ENCODE measurements around the gene CHN2.
A peak's percentile ranks its signal among the peaks of the same experiment; 100 is the strongest.

Gene CHN2

DNA sequence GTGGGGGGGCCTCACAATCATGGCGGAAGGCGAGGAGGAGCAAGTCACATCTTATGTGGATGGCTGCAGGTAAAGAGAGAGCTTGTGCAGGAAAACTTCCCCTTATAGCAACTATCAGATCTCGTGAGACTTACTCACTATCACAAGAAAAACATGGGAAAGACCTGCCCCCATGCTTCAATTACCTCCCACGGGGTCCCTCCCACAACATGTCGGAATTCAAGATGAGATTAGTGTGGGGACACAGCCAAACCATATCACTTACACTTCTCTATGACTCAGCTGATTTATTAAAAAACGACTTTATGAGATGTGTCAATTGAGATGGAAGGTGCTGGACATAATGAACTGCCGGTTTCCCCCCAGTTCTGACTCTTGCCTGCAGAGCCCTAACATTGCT lies 23.8 kb upstream of the CHN2 start:
- TF ChIP-seq, protein P1, sequence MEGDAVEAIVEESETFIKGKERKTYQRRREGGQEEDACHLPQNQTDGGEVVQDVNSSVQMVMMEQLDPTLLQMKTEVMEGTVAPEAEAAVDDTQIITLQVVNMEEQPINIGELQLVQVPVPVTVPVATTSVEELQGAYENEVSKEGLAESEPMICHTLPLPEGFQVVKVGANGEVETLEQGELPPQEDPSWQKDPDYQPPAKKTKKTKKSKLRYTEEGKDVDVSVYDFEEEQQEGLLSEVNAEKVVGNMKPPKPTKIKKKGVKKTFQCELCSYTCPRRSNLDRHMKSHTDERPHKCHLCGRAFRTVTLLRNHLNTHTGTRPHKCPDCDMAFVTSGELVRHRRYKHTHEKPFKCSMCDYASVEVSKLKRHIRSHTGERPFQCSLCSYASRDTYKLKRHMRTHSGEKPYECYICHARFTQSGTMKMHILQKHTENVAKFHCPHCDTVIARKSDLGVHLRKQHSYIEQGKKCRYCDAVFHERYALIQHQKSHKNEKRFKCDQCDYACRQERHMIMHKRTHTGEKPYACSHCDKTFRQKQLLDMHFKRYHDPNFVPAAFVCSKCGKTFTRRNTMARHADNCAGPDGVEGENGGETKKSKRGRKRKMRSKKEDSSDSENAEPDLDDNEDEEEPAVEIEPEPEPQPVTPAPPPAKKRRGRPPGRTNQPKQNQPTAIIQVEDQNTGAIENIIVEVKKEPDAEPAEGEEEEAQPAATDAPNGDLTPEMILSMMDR (IDR thresholded peaks at IDR 0.05) = no peak

GRCh38 chr7:29173458-29173857 lies 21.1 kb upstream of the CHN2 start:
- TF ChIP-seq, protein P1 (IDR thresholded peaks at IDR 0.05) = no peak

DNA sequence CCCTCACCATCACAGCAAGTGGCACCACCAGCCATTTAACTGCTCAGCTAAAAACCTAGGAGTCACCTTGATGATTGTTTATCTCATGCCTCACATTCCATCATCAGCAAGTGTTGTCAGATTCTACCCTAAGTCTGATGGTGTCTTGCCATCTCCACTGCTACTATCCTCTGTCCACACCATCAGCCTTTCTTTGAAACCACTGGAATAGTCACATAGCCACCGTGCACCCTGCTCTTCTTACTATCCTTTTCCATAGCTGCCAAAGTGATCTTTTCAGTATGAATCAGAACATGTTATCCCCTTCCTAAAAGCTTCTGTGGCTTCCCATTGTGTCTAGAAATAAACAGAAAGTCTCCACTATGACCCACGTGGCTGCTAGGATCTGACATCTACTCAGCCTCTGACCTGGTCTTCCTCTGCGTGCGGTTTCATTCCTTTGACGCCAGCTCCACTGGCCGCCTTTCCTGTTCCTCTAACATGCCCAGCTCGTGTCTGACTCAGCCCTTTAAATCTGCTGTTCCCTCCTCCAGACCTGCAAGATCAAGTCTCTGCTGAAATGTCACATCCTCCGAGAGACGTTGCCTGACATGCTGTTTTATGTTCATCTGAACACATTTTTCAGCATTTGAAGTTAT lies 16.5 kb upstream of the CHN2 start:
- TF ChIP-seq, protein P1 (IDR thresholded peaks at IDR 0.05) = no peak

GRCh38 chr7:29179115-29179514 lies 15.5 kb upstream of the CHN2 start:
- TF ChIP-seq, protein P1 (IDR thresholded peaks at IDR 0.05) = no peak

DNA sequence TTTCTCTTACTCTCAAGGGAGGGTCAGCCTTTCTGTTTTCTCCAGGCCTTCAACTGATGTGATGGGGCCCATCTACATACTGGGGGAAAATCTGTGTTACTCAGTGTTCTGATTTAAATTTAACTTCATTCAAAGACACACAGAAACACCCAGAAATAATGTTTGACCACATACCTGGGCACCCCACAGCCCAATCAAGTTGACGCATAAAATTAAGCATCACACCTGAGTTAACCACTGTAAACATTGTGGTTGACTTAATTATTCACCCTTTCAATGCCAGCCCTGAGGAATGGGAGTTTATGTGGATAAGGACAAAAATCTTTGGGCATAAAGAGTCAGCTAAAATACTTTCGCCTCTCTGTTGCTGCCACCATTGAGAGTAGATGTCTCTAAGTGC lies 10.0 kb upstream of the CHN2 start:
- TF ChIP-seq, protein P1 (IDR thresholded peaks at IDR 0.05) = no peak

- TF ChIP-seq, protein P1 (IDR thresholded peaks at IDR 0.05) = no peak
Measured at GRCh38 chr7:29185613-29186012, 9.0 kb upstream of the CHN2 start.

- TF ChIP-seq, protein P1 (IDR thresholded peaks at IDR 0.05) = peak; percentile 94
Measured at GRCh38 chr7:29189743-29190201, 4.8 kb upstream of the CHN2 start.
